GM12892 (cell line): ENCODE measurements around the gene BRD3OS.
"Not testable (repeated sequence)": the region's sequence is repeated elsewhere in the genome, so short reads cannot be mapped to it uniquely, and the experiment has no call there.

Experiments
- DNase-seq: peaks from one replicate; pipeline ENCODE4 v3.0.0; 2011; ENCODE audit not compliant: insufficient read length
- FAIRE-seq: peaks from 2 replicates; lab custom pipeline; 2011; peaks lifted over from hg19 to GRCh38; lab: Jason Lieb, UNC
- POLR2A ChIP-seq: IDR thresholded peaks from 2 replicates; pipeline ENCODE4 v1.6.1; 2011; ENCODE audit warnings: low read depth, low read length, control low read depth
- POLR2AphosphoS5 ChIP-seq: IDR thresholded peaks from 2 replicates; pipeline ENCODE4 v1.6.1; 2011; ENCODE audit warnings: low read depth, low read length, control low read depth
- TAF1 ChIP-seq: IDR thresholded peaks from 2 replicates; pipeline ENCODE4 v1.6.1; 2011; ENCODE audit warnings: low read depth, mild to moderate bottlenecking, control low read depth, low read length, borderline replicate concordance

Gene BRD3OS

DNA sequence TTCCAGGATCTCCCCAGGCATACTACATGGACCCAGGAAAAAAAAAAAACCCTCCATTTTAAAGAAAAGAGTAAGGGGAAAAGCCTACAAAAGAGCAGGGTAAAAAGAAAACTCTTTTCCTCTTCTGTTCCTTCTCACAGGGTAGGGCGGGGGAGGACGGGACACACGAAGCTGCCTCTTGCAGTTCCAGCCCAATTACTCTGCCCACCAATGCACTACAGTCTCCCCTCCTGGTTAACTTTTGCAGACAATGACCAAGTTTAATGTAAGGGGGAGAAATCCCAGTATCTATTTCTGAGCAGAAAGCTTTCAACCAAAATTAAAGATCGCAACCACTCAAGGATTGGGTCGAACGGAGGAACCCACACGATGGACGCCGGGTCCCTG is 41.2 kb downstream of the BRD3OS start:
- no peak for DNase-seq
- no peak for FAIRE-seq
- no peak for TF ChIP-seq POLR2A

DNA sequence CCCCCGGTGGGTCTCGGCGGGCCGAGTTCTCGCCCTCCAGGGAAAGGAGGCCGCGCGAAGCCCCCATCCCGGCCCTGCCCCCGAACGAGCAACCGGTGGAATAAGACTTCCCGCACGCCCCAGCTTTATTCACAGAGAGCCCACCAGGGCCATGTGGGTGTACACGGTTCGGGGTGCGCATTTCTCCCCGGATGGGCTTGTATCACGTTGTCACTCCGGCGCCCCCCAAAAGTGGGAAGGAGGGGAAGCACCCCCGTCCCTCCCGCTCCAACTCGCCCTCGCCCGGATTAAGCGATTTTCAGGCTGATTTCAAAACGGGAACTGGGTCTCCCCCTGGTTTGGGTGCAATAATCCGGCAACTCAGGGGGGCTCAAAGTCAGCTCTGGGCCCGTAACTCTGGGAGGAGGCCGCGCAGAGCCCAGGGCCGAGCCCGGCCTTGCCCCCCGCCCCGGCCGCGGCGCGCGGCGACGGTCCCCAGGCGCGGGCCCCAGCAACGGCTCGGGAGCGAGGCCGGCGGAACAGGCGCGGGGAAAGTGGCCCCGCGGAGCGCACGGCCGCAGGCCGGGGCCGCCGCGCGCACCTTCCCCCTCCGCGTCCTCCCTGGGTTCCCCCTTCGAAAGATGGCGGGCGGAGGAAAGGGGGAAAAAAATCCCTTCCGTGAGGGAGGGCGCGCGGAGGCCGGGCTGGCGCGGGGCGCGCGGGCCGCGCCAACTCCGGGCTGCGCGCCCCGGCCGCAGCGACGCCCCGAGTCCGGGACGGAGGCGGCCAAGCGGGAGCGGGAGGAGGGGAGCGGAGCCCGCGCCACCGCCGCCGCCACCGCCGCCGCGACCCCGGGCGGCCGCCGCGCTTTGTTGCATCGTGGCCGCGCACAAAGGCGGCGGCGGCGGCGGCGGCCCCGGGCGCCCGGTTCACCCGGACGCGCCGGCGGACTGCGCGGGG is 41.9 kb downstream of the BRD3OS start:
- DNase-seq (peak; percentile 41), FAIRE-seq (peak; percentile 5)

DNA sequence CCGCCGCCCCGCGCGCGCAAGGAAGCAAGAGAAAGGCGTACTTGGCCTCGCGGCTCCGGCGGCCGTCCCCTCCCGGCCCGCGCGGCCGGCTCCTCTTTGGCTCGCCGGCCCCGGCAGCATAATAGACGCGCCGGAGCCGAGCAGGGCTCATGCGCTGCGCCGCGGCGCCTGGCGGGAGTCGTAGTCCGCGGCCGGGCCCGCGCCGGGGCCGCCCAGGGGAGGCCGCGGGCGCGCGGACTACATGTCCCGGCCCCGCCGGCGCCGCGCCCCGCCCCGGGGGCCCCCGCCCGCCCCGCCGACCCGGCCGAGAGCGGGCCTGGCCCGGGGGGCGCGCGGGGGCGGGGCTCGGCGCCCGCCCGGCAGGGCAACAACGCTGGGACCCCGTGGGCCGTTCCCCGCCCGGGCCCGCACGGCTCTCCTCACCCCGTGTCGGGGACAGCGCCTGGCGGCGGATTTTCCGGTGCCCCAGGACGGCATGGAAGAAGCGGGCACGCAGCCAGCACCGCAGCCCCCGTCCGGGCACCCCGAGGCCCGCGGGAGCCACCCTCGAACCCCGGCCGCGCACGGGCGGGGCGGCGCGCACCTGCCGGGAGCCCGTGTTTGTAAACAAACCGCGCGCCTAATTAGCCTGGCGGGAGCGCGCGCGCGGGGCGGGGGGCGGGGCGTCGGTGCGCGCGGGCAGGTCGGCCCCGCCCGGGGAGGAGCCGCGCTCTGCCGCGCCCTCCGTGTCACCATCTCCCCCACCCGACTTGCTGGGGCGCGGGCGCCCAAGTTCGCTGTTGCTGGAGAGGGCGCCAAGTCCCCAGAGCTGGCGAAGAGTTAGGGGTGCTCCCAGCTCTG is 42.8 kb downstream of the BRD3OS start, which contains the start of gene BRD3:
Gene BRD3 (minus strand): TSS at position 123 of the 840 bp plus-strand sequence. CDS start 14,549 bp downstream, outside the sequence.
- FAIRE-seq = peak; percentile 88
- TF ChIP-seq POLR2AphosphoS5 = no peak
- TF ChIP-seq POLR2A = peak; percentile 59; the same call in 1 of the 2 replicates
- peak; percentile 89 for DNase-seq

More for the DNA sequence above, 41.9 kb downstream of the BRD3OS start:
- no peak for TF ChIP-seq POLR2AphosphoS5
- no peak for TF ChIP-seq POLR2A
- no peak for TF ChIP-seq TAF1

GRCh38 chr9:134068744-134069479 is 43.6 kb downstream of the BRD3OS start:
- TF ChIP-seq TAF1 (no peak), POLR2AphosphoS5 (no peak), POLR2A (no peak)
- DNase-seq (no peak), FAIRE-seq (no peak)

GRCh38 chr9:134069480-134070399 is 44.5 kb downstream of the BRD3OS start:
- DNase-seq (no peak), FAIRE-seq (no peak)
- no peak for TF ChIP-seq POLR2AphosphoS5
- no peak for TF ChIP-seq POLR2A
- TF ChIP-seq TAF1 = no peak

DNA sequence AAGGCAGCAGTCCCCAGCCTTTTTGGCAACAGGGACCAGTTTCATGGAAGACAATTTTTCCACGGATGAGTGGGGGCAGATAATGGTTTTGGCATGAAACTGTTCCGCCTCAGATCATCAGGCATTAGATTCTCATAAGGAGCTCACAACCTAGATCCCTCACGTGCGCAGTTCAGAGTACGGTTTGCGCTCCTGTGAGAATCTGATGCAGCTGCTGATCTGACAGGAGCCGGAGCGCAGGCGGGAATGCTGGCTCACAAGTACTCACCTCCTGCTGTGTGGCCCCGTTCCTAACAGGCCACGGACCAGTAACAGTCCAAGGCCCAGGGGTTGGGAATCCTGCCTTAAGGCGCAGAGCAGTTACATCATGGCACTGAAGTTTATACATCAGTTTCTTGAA is 45.9 kb downstream of the BRD3OS start:
- FAIRE-seq (no peak), DNase-seq (no peak)
- TF ChIP-seq POLR2A (no peak), TAF1 (no peak), POLR2AphosphoS5 (no peak)

DNA sequence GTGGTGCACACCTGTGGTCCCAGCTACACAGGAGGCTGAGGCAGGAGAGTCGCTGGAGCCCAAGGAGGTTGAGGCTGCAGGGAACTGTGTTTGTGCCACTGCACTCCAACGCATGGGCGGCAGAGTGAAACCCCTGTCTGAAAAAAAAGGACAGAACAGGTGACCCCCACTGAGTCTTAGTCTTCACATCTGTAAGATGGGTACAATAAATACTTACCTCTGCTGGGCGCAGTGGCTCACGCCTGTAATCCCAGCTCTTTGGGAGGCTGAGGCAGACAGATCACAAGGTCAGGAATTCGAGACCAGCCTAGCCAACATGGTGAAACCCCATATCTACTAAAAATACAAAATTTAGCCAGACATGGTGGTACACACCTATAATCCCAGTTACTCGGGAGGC is 47.4 kb downstream of the BRD3OS start:
- not testable (repeated sequence) for FAIRE-seq, DNase-seq

DNA sequence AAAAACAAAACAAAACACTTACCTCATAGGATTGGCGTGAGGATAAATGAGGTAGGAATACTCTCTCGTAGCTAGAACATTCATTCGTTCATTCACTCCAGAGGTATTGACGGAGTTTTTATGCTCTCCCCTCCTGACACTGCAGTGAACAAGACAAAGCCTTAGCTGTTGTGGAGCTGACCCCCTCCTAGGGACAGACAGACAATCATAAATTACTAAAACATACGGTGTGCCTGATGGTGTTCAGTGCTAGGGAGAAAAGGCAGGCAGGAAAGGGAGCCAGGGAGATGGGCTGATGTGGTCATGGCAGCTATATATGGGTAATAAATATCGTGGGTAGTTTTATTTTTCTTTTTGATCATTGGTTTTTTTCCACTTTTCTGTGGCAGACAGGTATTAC is 48.2 kb downstream of the BRD3OS start:
- DNase-seq (no peak), FAIRE-seq (no peak)
- no peak for TF ChIP-seq TAF1
- no peak for TF ChIP-seq POLR2AphosphoS5
- no peak for TF ChIP-seq POLR2A

DNA sequence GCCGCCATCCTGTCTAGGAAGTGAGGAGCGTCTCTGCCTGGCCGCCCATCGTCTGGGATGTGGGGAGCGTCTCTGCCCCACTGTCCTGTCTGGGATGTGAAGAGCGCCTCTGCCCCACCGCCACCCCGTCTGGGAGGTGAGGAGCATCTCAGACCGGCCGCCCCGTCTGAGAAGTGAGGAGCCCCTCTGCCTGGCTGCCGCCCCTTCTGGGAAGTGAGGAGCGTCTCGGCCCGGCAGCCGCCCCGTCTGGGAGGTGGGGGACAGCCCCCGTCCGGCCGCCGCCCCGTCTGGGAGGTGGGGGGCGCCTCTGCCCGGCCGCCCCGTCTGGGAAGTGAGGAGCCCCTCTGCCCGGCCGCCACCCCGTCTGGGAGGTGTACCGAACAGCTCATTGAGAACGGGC is 50.4 kb downstream of the BRD3OS start:
- not testable (repeated sequence) for FAIRE-seq, DNase-seq

DNA sequence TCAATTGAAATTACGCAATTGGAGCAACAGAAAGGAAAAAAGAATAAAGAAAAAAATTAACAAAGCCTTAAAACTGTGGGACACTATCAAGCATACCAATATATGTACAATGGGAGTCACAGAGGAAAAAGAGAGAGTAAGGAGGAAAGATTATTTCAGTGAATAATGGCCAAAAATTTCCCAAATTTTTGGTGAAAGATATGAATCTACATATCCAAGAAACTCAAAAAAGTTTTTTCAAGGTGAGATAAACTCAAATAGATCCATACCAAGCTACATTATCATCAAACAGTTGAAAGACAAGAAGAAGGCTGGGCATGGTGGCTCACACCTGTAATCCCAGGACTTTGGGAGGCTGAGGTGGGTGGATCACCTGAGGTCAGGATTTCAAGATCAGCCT is 51.4 kb downstream of the BRD3OS start:
- TF ChIP-seq TAF1 (no peak), POLR2A (no peak), POLR2AphosphoS5 (no peak)
- FAIRE-seq (no peak), DNase-seq (no peak)
